SW 1271 (cell line): ENCODE measurements around the gene SDE2.
"Not testable (repeated sequence)": the region's sequence is repeated elsewhere in the genome, so short reads cannot be mapped to it uniquely, and the experiment has no call there.

Source experiments
- DNase-seq, 2 experiments: peaks; one replicate each; lab custom pipeline; 2025; lab: John Stamatoyannopoulos, UW

Gene SDE2

DNA sequence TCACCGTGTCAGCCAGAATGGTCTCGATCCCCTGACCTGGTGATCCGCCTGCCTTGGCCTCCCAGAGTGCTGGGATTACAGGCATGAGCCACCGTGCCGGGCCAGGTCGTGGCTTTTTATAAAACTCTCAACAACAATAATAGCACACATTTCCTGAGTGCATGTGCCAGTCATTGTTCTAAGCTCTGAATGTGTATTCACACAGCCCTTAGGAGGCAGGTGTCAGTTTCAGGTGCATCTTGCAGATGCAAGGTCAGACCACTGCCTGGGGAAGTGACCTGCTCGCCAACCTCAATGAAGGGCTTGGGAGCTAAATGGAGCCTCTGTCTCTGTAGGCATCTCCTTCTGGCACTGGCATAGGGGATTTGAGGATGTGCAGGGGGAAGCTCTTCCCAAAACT lies 56.6 kb downstream of the SDE2 start:
- no peak for DNase-seq

DNA sequence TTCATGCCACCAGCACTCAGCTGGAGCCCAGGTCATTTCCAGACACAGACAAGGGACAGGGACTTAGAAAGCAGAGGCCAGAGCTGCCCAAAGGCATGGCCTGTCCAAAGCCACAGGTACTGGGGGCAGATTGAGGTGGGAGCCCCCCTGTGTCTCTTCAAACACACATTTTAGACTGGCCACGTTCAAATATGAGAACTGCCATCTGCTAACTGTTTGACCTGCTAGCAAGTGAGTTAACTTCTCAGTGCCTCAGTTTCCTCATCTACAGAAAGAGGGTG lies 57.3 kb downstream of the SDE2 start:
- DNase-seq, result no peak

DNA sequence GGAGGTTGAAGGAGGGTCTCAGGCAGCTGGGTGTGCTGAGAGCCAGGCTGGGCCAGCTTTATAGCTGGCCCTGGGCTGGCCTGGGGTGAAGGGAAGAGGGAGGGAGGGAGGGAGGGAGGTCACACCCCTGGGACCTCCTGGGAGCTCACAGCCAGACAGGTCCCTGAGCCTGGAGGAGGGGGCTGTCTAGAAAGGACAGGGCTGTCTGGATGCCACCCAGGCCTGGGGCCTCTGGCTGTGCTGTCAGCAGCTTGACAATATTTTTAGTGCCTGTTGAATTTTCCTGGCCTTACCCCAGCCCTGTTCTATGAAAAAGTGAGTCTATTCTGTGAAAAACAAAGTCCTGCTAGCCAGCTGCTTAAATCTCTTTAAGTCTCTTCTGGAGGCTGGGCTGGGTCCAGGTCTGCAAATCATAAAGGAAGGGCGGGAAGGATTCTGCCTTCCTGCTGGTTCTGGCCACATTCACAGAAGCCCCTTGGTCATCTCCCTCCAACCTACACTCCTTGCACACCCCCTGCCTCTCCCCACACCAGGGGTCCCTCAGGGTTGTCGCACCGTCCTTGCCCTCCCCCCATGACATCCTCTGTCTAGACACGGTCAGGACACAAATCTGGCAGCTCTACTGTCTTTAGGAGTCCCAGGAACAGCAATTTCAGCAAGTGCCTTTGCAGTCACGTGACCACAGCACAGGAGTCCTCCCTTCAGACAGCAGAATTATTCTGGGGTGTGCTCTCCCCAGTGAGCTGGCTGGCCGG lies 57.8 kb downstream of the SDE2 start, which contains the start of gene LEFTY2:
Gene LEFTY2, minus strand, starts transcription at position 34 of the 755 bp plus-strand sequence. CDS start 80 bp downstream, outside the sequence.
- no peak for DNase-seq

GRCh38 chr1:225940385-225941151 lies 58.6 kb downstream of the SDE2 start:
- no peak for DNase-seq

GRCh38 chr1:225939939-225940310 lies 59.2 kb downstream of the SDE2 start:
- not testable (repeated sequence) for DNase-seq

DNA sequence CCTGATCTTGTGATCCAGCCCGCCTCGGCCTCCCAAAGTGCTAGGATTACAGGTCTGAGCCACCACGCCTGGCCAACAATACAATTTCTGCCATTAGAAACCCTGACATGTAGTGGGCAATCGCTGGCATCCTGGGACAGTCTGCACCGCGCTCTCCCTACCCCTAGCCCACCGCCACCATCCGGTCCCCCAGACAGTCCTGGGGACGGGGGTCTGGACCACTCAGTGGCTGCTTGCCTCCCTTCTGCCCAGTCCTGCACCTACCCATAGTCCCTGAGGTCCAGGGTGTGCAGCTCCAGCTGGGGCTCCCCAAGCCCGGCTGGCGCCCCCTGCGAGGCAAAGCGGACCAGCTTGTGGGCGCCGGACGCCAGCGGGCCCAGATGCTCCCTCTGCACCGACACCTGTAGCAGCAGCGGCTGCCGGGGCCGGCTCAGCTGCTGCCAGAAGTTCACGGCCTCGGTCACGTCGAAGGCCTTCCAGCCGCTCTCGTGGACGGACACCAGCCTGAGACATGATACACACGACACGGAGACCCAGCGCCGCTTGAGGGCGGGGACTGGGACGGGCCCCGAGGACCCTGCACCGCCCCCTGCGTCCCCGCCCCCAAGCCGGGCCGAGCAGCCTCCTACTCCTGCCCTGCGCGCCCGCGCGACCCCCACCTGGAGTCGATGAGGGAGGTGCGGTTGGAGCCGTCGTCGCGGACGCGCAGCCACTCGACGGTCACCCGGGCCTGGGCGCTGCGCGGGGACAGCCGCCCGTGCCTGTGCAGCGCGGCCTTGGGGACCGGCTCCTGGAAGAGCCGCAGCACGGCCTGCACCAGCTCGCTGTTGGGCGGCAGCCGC lies 59.8 kb downstream of the SDE2 start:
- not testable (repeated sequence) for DNase-seq

DNA sequence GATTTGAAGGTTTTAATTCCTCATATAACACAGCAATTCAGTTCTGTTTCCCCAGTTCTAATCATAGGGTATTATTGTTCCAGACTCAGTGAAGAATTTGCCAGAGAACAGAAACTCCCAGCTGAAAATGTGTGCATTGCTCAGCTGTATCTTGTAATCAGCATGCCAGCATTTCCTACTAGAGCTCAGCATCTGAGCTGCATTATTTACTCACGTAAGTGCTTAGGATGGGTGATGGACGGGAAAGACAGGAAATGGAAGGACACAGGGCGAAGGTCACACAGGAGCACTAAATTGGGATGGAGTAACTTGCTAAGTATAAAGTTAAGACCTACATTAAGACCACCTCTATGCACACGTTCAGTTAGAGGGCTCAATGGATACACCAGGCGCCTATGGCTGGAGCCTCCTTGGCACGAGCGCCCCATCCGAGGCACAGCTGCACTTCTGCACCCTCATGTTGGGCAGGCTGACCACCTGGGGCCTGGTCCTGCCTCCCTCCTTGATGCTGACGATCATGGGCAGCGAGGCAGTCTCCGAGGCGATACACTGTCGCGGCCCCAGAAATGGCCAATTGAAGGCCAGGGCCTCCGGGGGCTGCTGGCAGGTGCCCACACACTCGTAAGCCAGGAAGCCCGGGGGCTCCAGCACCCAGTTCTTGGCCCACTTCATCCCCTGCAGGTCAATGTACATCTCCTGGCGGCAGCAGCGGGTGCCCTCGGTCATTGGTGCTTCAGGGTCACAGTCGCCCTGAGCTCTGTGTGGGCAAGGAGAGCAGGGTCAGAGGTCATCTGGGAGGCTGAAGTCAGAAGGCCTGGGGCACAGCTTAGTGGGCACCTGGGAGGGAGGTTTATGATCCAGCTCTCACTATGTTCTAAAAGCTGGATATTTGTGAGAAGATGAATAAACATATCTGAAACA lies 61.8 kb downstream of the SDE2 start:
- DNase-seq, result no peak

- DNase-seq, result no peak
Observed at GRCh38 chr1:225936523-225936922, 62.6 kb downstream of the SDE2 start.

GRCh38 chr1:225936086-225936485 lies 63.1 kb downstream of the SDE2 start:
- not testable (repeated sequence) for DNase-seq

GRCh38 chr1:225934711-225935110 lies 64.4 kb downstream of the SDE2 start:
- no peak for DNase-seq

GRCh38 chr1:225933072-225933471 lies 66.1 kb downstream of the SDE2 start:
- no peak for DNase-seq
